ENCODE measurements around the gene GPR75.

DNA sequence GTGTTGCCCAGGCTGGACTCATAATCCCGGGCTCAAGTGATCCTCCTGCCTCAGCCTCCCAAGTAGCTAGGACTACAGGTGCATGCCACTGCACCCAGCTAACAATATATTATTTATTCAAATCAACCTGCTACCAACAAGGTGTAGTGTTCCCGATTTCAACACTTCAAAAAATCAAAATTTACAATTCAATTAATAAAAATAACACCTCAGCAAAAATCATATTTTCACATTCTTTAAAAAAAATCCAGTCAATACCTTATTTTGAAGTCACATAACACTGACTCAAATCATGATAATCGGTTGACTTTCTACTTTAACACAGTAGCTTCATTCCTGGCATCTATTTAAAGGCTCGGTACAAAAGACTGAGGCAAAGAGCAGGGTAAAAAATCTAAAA is 7.2 kb downstream of the GPR75 start:
- TF ChIP-seq, protein P1, sequence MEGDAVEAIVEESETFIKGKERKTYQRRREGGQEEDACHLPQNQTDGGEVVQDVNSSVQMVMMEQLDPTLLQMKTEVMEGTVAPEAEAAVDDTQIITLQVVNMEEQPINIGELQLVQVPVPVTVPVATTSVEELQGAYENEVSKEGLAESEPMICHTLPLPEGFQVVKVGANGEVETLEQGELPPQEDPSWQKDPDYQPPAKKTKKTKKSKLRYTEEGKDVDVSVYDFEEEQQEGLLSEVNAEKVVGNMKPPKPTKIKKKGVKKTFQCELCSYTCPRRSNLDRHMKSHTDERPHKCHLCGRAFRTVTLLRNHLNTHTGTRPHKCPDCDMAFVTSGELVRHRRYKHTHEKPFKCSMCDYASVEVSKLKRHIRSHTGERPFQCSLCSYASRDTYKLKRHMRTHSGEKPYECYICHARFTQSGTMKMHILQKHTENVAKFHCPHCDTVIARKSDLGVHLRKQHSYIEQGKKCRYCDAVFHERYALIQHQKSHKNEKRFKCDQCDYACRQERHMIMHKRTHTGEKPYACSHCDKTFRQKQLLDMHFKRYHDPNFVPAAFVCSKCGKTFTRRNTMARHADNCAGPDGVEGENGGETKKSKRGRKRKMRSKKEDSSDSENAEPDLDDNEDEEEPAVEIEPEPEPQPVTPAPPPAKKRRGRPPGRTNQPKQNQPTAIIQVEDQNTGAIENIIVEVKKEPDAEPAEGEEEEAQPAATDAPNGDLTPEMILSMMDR (conservative IDR thresholded peaks at IDR 0.05), result no peak
- TF ChIP-seq ZFX (IDR thresholded peaks at IDR 0.05), result no peak

Measured in C4-2B (cell line).